GM19193 (cell line): ENCODE data around the gene C1QTNF8.

ENCODE experiments used
- POLR2A ChIP-seq: IDR thresholded peaks from 4 replicates; pipeline ENCODE4 v1.6.1; 2011; ENCODE audit not compliant: insufficient read depth, insufficient read length; ENCODE audit errors: extremely low read depth

C1QTNF8 gene

DNA sequence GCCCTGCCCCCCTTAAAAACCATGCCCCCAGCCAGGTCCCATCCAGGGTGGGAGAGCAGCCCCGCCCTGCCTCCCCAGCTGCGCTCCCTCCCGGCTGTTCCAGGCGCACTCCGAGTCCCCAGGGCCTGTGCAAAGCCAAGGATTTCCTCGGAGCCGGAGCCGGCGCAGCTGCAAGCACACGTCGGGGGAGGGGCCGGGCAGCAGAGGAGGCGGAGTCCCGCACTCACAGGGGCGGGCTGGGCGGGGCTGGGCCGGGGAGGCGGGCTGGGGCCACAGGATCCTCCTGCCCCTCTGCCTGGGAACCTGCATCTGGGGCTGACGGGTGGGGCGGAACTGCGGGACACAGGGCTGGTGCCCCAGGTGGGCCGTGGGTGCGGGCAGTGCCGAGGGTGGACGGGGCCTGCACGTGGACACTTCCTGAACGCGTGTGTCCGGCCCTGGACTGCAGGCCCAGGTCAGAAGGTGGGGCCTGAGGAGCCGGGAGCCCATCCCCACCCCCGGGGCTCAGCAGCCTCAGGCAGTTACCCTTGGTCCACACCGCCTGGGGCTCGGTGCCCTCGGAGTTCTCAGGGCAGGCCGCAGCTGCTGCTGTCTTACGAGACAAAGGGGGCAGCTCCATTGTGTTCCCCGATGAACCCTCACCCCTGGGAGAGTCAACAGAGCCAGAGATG lies 47.5 kb downstream of the C1QTNF8 start:
- TF ChIP-seq POLR2A = no peak

- TF ChIP-seq POLR2A = no peak
Measured at GRCh38 chr16:1047801-1048200, 48.2 kb downstream of the C1QTNF8 start.

GRCh38 chr16:1047123-1047522 lies 48.9 kb downstream of the C1QTNF8 start:
- no peak for TF ChIP-seq POLR2A

- TF ChIP-seq POLR2A = no peak
Measured at GRCh38 chr16:1045993-1046911, 49.8 kb downstream of the C1QTNF8 start.

DNA sequence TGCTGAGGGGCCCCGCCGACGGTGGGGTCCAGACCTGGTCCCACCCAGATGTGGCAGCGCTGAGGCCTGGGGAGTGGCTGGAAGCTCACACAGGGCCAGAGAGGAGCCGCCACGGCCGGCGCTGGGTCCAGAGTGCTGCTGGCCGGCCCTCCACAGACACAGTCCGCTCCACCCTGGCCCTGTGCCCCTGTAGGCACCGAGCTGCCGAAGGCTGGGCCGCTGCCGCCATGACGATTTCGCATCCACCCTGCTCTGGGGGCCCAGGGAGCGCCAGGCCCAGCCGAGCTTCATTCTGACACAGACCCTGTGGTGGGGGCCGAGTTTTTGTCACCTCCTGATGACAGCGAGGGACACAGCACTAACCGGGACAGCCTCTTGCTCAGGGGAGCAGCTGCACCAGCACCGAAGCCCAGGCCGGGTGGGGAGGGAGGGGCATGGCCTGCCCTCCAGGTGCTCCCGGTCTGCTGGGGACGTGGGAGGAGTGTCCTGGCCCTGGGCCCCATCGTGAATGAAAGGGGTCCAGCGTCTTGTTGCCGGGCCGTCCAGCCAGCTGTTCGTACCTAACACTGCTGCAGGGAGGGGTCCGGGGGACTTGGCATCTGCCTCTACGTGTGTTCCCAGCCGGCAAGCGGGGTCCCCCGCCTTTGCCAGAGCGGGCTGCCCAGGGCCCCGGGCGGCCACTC lies 50.6 kb downstream of the C1QTNF8 start:
- no peak for TF ChIP-seq POLR2A

DNA sequence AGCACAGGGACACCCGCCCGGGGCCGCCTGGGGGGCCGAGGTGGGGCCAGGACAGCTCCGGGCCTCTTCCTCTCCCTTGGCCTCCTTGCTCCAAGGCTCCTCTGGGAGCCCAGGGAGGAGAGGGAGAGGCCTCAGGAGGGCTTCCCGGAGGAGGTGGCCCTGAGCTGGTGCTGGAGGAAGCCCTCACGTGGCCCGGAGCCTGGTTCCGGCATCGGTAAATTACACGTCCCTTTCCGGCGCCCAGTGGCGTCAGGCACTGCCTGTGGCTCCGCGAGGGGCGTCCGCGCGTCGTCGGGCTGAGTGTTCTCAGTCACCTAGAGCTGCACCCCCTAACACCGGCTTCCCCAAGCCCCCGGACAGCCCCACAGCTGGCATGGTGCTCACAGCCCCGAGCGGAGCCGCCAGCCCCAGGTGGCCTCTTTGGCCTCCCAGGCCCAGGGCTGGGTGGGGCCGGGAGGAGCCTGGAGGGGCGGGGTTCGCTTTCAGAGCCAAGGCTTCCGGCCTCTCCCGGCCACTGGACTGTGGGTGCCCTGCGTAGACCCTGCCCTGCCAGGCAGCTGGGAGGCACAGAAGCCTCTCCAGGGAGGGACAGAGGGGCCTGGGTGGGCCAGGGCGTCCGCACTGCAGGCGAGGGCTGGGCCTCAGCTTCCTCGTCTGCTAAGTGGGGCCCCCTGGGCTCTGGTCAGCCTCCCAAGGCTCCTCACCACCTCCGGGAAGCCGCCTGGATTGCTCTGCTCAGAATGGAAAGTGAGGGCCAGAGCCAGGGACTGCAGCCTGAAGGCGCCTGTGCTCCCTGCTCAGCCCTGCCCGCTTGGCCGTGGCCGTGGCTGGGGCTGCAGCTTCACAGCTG lies 51.4 kb downstream of the C1QTNF8 start:
- TF ChIP-seq POLR2A = no peak

DNA sequence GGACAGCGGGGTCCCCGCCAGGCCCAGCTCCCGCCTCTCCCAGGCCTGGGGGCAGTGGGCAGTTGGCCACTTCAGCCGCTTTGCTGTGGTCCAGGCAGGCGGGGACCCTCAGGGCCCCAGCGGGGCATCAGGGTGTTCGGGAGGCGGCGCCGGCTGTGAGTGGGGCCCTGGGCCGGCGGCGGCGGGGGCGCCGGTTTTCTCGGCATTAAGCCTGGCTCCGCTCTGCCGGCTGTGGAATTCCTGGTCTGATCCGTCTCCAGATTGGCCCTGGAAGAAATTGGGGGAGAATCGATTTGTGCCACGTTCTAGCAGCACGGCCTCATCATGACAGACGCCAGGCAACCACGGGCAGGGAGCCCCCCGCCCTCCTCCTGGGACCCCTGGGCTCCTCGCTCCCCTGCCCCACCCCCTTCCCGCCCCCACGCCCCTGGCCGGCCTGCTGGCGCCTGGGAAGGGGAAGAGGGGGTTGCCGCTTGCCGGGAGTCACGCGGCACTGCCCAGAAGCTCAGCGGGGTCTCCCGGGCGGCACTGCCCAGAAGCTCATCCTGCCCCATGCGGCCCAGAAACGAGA lies 52.1 kb downstream of the C1QTNF8 start:
- TF ChIP-seq POLR2A = no peak

DNA sequence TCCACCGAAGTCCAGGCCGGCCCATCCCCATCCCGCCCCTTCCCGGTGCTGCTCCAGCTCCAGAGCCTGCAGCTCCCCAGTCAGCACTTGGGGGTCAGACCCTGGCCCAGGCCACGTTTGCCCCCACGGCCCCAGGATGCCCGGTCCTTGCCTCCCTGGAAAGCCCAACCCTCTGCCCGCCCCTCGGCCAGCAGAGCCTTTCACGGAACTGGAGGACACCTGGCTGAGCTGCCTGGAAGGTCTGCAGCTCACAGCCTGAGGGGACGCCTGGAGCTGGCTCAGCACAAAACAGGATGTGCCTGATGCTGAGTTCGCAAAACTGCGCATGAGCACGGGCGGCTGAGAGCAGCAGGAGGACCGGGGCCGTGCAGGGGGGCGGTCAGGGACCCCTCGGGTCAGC lies 53.2 kb downstream of the C1QTNF8 start:
- TF ChIP-seq POLR2A = no peak

- TF ChIP-seq POLR2A = no peak
Measured at GRCh38 chr16:1042049-1042744, 53.8 kb downstream of the C1QTNF8 start.

GRCh38 chr16:1040346-1040745 lies 55.7 kb downstream of the C1QTNF8 start:
- TF ChIP-seq POLR2A = no peak

DNA sequence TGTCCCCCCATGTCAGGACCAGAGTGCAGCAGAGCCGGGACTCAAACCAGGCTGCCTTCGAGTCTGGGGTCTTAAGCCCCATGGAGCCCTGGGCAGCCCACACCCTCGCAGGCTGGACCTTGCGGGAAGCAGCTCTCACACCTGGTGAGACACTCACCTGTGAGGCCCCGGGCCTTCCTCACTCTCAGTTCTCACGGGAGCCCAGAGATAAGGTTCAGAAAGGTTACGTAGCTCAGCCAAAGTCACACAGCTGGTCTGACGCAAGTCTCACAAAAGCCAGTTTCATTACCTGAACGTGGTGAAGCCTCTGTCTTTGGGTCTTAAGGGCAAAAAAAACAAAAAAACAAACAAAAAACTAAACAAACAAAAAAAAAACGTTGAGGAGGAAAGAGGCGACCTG lies 56.3 kb downstream of the C1QTNF8 start:
- no peak for TF ChIP-seq POLR2A

GRCh38 chr16:1038932-1039331 lies 57.1 kb downstream of the C1QTNF8 start:
- TF ChIP-seq POLR2A = no peak
